DOHH2 (cell line): ENCODE measurements around the gene UHRF2.

Experiments
- CTCF ChIP-seq: fragments of 200-600 bp; sonication (generic); IDR thresholded peaks from one replicate; pipeline ENCODE4 v1.5.1; 2014; ENCODE audit warnings: antibody characterized with exemption, mild to moderate bottlenecking, low read depth, low read length; ENCODE audit not compliant: poor library complexity, severe bottlenecking
- EZH2phosphoT487 ChIP-seq: fragments of 200-600 bp; sonication (generic); IDR thresholded peaks from 2 replicates; pipeline ENCODE4 v1.6.1; 2017; ENCODE audit warnings: borderline replicate concordance, mild to moderate bottlenecking, antibody characterized with exemption, low read length, moderate library complexity, mixed read lengths

GRCh38 chr9:6502399-6502798, 89.4 kb downstream of the UHRF2 start:
- TF ChIP-seq CTCF (no peak), EZH2phosphoT487 (no peak)
